Fibroblast of the aortic adventitia (primary cell): ENCODE measurements around the gene OOSP2. TPM values are rescaled to one million over a fixed set of nuclear protein-coding genes. Genes with fewer than 3 reads are reported as not detected.

Experiments
- DNase-seq: peaks from one replicate; pipeline ENCODE4 v3.0.0-alpha.2; 2010; ENCODE audit warnings: low read depth
- H3K4me3 ChIP-seq: 2 replicates; pipeline ENCODE4 v1.5.1; 2011; ENCODE audit warnings: low read depth, mild to moderate bottlenecking, control low read depth, low read length, moderate library complexity
- CTCF ChIP-seq: IDR thresholded peaks from 2 replicates; pipeline ENCODE4 v1.5.1; 2011; ENCODE audit warnings: mild to moderate bottlenecking, low read length, control low read depth, inconsistent platforms; ENCODE audit not compliant: insufficient read depth
- total RNA-seq: library from RNA; depleted of rRNA; stranded (reverse); fragments of >200 nt; gene quantifications from 2 replicates; pipeline ENCODE4 v1.2.3, GENCODE V29; 2012; ENCODE audit warnings: low replicate concordance

OOSP2 gene
- total RNA-seq, 1 donor: not detected

DNA sequence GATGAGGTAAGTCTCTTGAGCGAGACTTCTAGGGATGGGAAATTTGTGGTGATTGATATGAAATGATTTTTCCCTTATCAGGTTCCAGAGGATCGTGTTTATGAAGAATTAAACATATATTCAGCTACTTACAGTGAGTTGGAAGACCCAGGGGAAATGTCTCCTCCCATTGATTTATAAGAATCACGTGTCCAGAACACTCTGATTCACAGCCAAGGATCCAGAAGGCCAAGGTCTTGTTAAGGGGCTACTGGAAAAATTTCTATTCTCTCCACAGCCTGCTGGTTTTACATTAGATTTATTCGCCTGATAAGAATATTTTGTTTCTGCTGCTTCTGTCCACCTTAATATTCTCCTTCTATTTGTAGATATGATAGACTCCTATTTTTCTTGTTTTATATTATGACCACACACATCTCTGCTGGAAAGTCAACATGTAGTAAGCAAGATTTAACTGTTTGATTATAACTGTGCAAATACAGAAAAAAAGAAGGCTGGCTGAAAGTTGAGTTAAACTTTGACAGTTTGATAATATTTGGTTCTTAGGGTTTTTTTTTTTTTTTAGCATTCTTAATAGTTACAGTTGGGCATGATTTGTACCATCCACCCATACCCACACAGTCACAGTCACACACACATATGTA lies 55.4 kb downstream of the OOSP2 start:
- no peak for DNase-seq
- H3K4me3 ChIP-seq: no peak overlapping the region
- TF ChIP-seq CTCF: no peak

DNA sequence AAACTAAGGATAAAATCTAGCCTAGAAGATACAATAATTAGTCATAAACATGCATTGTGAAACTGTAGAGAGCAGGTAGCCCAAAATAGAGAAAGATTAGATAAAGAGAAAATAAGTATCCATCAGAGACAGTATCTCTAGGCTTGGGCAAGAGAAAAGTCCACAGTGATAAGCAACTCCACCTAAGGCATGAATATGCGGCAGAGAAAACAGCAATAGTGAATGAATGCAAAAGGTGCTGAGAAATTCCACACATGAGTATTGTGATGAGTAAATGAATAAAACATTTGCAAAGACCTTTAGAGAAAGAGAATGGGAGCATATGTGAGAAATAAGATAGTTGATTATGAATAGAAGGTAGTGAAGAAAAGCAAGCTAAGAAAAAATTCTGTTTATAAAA lies 57.0 kb downstream of the OOSP2 start:
- no peak for TF ChIP-seq CTCF
- no peak for DNase-seq

More for the DNA sequence above, 57.0 kb downstream of the OOSP2 start:
- no peak overlapping the region for H3K4me3 ChIP-seq

Other genes starting within 250 kb of the OOSP2 start
- 25.7 and 29.3 TPM in 2 replicates for gene MRPL16, start 229.6 kb upstream of the OOSP2 start, total RNA-seq
- gene CBLIF, start 194.9 kb upstream of the OOSP2 start, total RNA-seq: not detected in 2 replicates
- gene TCN1, start 173.9 kb upstream of the OOSP2 start, total RNA-seq: not detected in 2 replicates
- not detected in 2 replicates for gene OOSP3, start 161.6 kb upstream of the OOSP2 start, total RNA-seq
- not detected in 2 replicates for gene OOSP1, start 102.0 kb upstream of the OOSP2 start, total RNA-seq
- gene OOSP4A, start 76.4 kb upstream of the OOSP2 start, total RNA-seq: not detected in 2 replicates
- not detected in 2 replicates for gene OOSP4B, start 23.2 kb upstream of the OOSP2 start, total RNA-seq
- not detected in 2 replicates for gene MS4A3, start 16.3 kb downstream of the OOSP2 start, total RNA-seq
- 0.16 TPM in 1 of 2 replicates, not detected in the other for gene MS4A2, start 48.3 kb downstream of the OOSP2 start, total RNA-seq
- gene MS4A6A, start 142.7 kb downstream of the OOSP2 start, total RNA-seq: not detected in 2 replicates
- not detected in 2 replicates for gene MS4A4E, start 202.7 kb downstream of the OOSP2 start, total RNA-seq
- gene MS4A4A, start 240.3 kb downstream of the OOSP2 start, total RNA-seq: not detected in 2 replicates